ENCODE measurements around the gene ARAP3. TPM values are rescaled to one million over a fixed set of nuclear protein-coding genes. Genes with fewer than 3 reads are reported as not detected.
"Not testable (repeated sequence)": the region's sequence is repeated elsewhere in the genome, so short reads cannot be mapped to it uniquely, and the experiment has no call there.

Gene ARAP3, protein sequence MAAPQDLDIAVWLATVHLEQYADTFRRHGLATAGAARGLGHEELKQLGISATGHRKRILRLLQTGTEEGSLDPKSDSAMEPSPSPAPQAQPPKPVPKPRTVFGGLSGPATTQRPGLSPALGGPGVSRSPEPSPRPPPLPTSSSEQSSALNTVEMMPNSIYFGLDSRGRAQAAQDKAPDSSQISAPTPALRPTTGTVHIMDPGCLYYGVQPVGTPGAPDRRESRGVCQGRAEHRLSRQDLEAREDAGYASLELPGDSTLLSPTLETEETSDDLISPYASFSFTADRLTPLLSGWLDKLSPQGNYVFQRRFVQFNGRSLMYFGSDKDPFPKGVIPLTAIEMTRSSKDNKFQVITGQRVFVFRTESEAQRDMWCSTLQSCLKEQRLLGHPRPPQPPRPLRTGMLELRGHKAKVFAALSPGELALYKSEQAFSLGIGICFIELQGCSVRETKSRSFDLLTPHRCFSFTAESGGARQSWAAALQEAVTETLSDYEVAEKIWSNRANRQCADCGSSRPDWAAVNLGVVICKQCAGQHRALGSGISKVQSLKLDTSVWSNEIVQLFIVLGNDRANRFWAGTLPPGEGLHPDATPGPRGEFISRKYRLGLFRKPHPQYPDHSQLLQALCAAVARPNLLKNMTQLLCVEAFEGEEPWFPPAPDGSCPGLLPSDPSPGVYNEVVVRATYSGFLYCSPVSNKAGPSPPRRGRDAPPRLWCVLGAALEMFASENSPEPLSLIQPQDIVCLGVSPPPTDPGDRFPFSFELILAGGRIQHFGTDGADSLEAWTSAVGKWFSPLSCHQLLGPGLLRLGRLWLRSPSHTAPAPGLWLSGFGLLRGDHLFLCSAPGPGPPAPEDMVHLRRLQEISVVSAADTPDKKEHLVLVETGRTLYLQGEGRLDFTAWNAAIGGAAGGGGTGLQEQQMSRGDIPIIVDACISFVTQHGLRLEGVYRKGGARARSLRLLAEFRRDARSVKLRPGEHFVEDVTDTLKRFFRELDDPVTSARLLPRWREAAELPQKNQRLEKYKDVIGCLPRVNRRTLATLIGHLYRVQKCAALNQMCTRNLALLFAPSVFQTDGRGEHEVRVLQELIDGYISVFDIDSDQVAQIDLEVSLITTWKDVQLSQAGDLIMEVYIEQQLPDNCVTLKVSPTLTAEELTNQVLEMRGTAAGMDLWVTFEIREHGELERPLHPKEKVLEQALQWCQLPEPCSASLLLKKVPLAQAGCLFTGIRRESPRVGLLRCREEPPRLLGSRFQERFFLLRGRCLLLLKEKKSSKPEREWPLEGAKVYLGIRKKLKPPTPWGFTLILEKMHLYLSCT (N-terminal part only)
- total RNA-seq, result 42.4 TPM
- long read RNA-seq, full-length matches to known transcripts, result 2 of 43 reads
- long read RNA-seq, partial matches to known transcripts, result 23 of 43 reads
- long read RNA-seq, other reads (novel, unspliced or antisense), result 18 of 43 reads

DNA sequence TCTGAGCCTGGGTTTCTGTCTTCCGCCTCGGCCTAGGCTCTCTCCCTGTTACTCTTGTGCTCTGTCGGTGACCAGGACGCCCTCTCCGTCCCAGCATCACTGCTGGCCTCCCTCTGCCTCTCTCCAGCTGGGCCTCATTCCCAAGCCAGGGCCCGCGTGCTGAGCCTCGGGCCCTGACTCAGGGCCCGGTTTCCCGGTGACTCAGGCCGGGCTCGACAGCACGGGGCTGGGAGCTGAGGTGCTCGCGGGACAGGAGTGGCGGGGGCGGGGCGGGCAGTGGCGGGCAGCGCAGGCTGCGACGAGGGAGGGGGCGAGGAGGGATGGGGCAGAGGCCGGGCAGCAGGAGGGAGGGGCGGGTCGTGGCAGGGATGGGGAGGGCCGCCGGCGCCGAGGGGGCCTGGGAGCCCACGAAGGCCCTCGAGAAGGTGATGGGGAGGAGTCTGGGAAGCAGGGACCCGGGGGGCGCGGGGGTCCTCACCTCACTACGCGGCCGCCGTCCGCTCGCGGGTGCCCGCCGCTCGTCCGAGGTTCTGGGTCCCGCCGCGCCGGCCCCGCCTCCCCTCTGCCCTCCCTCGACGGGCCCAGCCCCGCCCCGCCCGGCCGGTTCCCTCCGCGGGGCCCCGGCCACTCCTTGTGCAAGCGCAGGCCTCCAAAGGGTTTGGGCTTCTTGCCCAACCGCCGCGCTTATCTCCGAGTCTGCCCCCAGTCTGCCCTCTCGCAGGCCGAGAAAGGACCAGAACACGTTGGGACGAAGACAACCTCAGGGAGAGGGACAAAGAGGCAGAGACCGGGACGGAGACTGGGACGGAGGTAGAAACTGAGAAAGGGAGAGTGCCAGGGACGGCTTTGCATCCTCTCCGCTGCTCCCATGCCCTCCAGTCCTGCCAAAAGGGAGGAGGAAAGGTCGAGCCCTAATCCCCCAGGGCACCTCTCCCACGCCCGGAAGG, at the start of gene ARAP3:
ARAP3 (minus strand) TSS at position 536 of the 947 bp plus-strand sequence. CDS start 1,744 bp downstream, outside the sequence.
- peak within 1 kb of the TSS; percentile 81 for H3K27ac ChIP-seq
- H3K4me1 ChIP-seq, result peaks cover 26% of the 10 kb centered on the region
- H3K27me3 ChIP-seq, result no peaks in the 10 kb centered on the region
- peaks cover 6% of the 10 kb centered on the region for H3K36me3 ChIP-seq
- DNase-seq (peak; percentile 96), ATAC-seq (peak; percentile 94)
- H3K9me3 ChIP-seq, result no peaks in the 10 kb centered on the region
- TF ChIP-seq, protein P1, sequence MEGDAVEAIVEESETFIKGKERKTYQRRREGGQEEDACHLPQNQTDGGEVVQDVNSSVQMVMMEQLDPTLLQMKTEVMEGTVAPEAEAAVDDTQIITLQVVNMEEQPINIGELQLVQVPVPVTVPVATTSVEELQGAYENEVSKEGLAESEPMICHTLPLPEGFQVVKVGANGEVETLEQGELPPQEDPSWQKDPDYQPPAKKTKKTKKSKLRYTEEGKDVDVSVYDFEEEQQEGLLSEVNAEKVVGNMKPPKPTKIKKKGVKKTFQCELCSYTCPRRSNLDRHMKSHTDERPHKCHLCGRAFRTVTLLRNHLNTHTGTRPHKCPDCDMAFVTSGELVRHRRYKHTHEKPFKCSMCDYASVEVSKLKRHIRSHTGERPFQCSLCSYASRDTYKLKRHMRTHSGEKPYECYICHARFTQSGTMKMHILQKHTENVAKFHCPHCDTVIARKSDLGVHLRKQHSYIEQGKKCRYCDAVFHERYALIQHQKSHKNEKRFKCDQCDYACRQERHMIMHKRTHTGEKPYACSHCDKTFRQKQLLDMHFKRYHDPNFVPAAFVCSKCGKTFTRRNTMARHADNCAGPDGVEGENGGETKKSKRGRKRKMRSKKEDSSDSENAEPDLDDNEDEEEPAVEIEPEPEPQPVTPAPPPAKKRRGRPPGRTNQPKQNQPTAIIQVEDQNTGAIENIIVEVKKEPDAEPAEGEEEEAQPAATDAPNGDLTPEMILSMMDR (IDR thresholded peaks at IDR 0.05), result no peak
- H3K4me3 ChIP-seq, result peak within 1 kb of the TSS; percentile 56
- intact Hi-C loops (cut with DNase I), result no loop called here

DNA sequence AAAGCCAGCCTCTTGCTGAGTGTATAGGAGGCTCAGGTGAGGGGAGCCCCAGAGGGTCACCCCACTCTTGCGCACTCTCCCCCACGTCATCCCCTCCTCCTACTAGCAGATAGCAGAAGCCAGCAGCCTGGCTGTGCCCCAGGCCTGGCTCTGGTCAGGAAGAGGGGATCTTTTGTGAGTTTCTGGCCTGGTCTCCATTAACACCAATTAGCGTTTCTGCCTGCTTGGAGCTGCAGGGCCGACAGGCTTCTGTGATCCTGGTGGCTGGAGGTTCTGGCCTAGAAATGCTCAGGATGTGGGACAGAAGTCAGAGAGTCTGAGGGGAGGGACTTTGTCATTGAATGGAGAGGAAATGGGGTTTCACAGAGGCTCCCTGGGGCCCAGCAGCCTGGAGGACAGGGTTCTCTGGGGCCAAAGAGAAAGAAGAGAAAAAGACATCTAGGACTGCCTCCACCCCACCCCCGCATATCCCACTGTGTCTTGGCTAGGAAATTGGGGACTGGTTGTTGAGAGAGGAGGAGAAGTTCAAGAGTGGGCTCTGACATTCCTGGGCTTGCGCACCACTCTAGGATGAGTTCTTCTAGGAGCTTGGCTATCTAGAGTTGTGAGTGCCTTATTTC, 47.5 kb upstream of the ARAP3 start:
- Histone ChIP-seq H3K4me3 (no peak overlapping the region), H3K9me3 (no peaks in the 10 kb centered on the region), H3K27me3 (no peaks in the 10 kb centered on the region), H3K27ac (no peak overlapping the region), H3K36me3 (no peaks in the 10 kb centered on the region), H3K4me1 (no peaks in the 10 kb centered on the region)
- TF ChIP-seq, protein P1 (IDR thresholded peaks at IDR 0.05), result no peak
- intact Hi-C loops (cut with DNase I), result no loop called here
- DNase-seq (no peak), ATAC-seq (no peak)

DNA sequence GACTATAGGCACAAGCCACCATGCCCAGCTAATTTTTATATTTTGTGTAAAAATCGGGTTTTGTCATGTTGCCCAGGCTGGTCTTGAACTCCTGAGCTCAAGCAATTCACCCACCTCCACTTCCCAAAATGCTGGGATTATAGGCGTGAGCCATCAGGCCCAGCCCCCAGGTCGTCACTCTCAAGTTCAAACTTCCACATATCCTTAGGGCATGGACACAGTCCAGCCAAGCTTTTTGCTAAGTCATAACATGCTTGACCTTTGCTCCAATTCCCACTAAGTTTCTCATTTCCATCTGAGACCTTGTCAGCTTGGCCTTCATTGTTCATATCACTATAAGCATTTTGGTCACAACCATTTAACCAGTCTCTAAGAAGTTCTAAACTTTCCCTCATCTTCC, 43.9 kb upstream of the ARAP3 start:
- ATAC-seq, result no peak
- Histone ChIP-seq H3K27me3 (no peaks in the 10 kb centered on the region), H3K4me1 (no peaks in the 10 kb centered on the region), H3K27ac (no peak overlapping the region), H3K36me3 (no peaks in the 10 kb centered on the region), H3K4me3 (no peak overlapping the region), H3K9me3 (no peaks in the 10 kb centered on the region)
- TF ChIP-seq, protein P1 (IDR thresholded peaks at IDR 0.05), result no peak
- DNase-seq, result no peak
- intact Hi-C loops (cut with DNase I), result no loop called here

DNA sequence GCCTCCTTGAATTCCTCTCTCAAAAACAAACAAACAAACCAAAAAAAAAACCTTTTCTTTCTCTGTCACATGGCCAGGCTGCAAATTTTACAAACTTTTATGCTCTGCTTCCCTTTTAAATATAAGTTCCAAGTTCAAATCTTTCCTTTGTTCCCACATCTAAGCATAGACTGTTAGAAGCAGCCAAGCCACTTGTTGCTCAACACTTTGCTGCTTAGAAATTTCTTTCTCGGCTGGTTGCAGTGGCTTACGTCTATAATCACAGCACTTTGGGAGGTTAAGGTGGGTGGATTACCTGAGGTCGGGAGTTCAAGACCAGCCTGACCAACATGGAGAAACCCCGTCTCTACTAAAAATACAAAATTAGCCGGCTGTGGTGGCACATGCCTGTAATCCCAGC, 43.1 kb upstream of the ARAP3 start:
- H3K27me3 ChIP-seq; H3K27ac ChIP-seq; intact Hi-C loops (cut with DNase I); H3K36me3 ChIP-seq; DNase-seq; ATAC-seq; H3K4me3 ChIP-seq; H3K9me3 ChIP-seq; H3K4me1 ChIP-seq: not testable (repeated sequence)

DNA sequence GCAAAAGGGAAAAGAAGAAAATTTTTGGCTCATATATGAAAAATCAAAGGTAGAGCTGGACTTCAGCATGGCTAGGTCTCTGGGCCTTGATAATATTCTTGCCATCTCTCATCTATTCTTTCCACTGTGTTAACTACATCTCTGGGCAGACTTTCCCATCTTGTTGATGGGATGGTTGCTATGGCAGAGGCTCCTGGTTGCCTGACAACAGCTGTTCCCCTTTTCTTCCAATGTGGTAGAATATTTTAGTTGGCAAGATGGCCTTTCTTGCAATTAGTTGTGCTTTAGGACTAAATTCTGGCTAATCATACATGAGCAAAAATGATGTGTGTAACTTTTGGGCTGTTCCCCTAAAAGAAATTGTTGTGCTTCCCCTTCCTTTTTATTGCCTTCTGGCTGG, 40.2 kb upstream of the ARAP3 start:
- no peaks in the 10 kb centered on the region for H3K9me3 ChIP-seq
- no peak overlapping the region for H3K4me3 ChIP-seq
- DNase-seq (no peak), ATAC-seq (no peak)
- peaks cover 3% of the 10 kb centered on the region for H3K27me3 ChIP-seq
- TF ChIP-seq, protein P1 (IDR thresholded peaks at IDR 0.05), result no peak
- H3K36me3 ChIP-seq, result no peaks in the 10 kb centered on the region
- no peak overlapping the region for H3K27ac ChIP-seq
- intact Hi-C loops (cut with DNase I), result no loop called here
- no peaks in the 10 kb centered on the region for H3K4me1 ChIP-seq
